GM12865 (cell line): ENCODE data around the gene CMA1.

ENCODE experiments used
- DNase-seq: peaks from one replicate; pipeline ENCODE4 v3.0.0; 2010; ENCODE audit warnings: low read depth
- H3K4me3 ChIP-seq: 2 replicates; pipeline ENCODE4 v1.5.1; 2011; ENCODE audit warnings: mild to moderate bottlenecking, low read depth, low read length, control low read depth
- CTCF ChIP-seq: IDR thresholded peaks from 2 replicates; pipeline ENCODE4 v1.5.1; 2011; ENCODE audit warnings: low read length, control low read depth, low read depth, inconsistent platforms; ENCODE audit not compliant: insufficient read depth; ENCODE audit errors: missing control alignments

The CMA1 gene

GRCh38 chr14:24463884-24464785, 43.9 kb downstream of the CMA1 start:
- no peak for TF ChIP-seq CTCF
- no peak for DNase-seq

GRCh38 chr14:24463017-24463883, 44.8 kb downstream of the CMA1 start:
- peak; percentile 21 for DNase-seq
- no peak for TF ChIP-seq CTCF
- H3K4me3 ChIP-seq: no peak overlapping the region

More at GRCh38 chr14:24463884-24464785, 43.9 kb downstream of the CMA1 start:
- no peak overlapping the region for H3K4me3 ChIP-seq

- DNase-seq: no peak
- H3K4me3 ChIP-seq: no peak overlapping the region
- no peak for TF ChIP-seq CTCF
Measured at GRCh38 chr14:24461336-24461735, 46.7 kb downstream of the CMA1 start.

GRCh38 chr14:24459331-24459730, 48.7 kb downstream of the CMA1 start:
- TF ChIP-seq CTCF: no peak
- DNase-seq: no peak
- no peak overlapping the region for H3K4me3 ChIP-seq

GRCh38 chr14:24458736-24459135, 49.3 kb downstream of the CMA1 start:
- H3K4me3 ChIP-seq: no peak overlapping the region
- TF ChIP-seq CTCF: no peak
- no peak for DNase-seq

GRCh38 chr14:24456980-24457379, 51.1 kb downstream of the CMA1 start:
- no peak overlapping the region for H3K4me3 ChIP-seq
- no peak for TF ChIP-seq CTCF
- no peak for DNase-seq
